A549 (cell line): ENCODE data around the gene SCNN1B. TPM values are rescaled to one million over a fixed set of nuclear protein-coding genes. Genes with fewer than 3 reads are reported as not detected.

ENCODE experiments used
- ATAC-seq, 2 experiments: fragments of 200-7000 bp in 1 of 2; fragments of >200 bp in 1 of 2; cut with Nextera tagmentation in 1 of 2; cut with Tn5 transposase in 1 of 2; 3 replicates each; pipeline versions ENCODE4 v1.8.0 to v1.9.1; 2018 to 2020; ENCODE audit warnings: mild to moderate bottlenecking in 1 of 2, moderate library complexity in 1 of 2
- CTCF ChIA-PET: fragments of 300-600 bp; sonication (Branson Sonifier 250); formaldehyde crosslinking; extraction: SDS; loops from one replicate; lab custom pipeline; 2021; ENCODE audit warnings: antibody characterized with exemption, inconsistent platforms; lab: Yijun Ruan, JAX
- POLR2A ChIA-PET: fragments of 350-600 bp; formaldehyde crosslinking; extraction: SDS; loops from one replicate; lab custom pipeline; 2021; ENCODE audit warnings: antibody characterized with exemption, inconsistent platforms; lab: Yijun Ruan, JAX
- DNase-seq, 2 experiments: peaks; one replicate each; pipeline versions ENCODE4 v3.0.0 to v3.0.0-alpha.2; 2011 to 2016; ENCODE audit warnings: low read depth in 1 of 2, low spot score in 1 of 2
- FAIRE-seq: peaks from 2 replicates; lab custom pipeline; 2011; peaks lifted over from hg19 to GRCh38; lab: Jason Lieb, UNC
- H3K27ac ChIP-seq, 2 experiments: fragments of >200 bp; sonication (Bioruptor Twin); formaldehyde crosslinking; 3 replicates each; pipeline ENCODE4 v1.5.1; 2016 to 2017
- H3K4me1 ChIP-seq: fragments of >200 bp; sonication (Bioruptor Twin); formaldehyde crosslinking; 3 replicates; pipeline ENCODE4 v1.6.1; 2016
- H3K4me2 ChIP-seq: fragments of >200 bp; sonication (Bioruptor Twin); formaldehyde crosslinking; 3 replicates; pipeline ENCODE4 v1.6.1; 2016
- H3K4me3 ChIP-seq: fragments of >200 bp; sonication (Bioruptor Twin); formaldehyde crosslinking; 3 replicates; pipeline ENCODE4 v1.5.1; 2016
- H3K9me3 ChIP-seq: fragments of >200 bp; sonication (Bioruptor Twin); formaldehyde crosslinking; 3 replicates; pipeline ENCODE4 v1.6.1; 2016
- CHD2 ChIP-seq: fragments of 150-350 bp; IDR thresholded peaks from 2 replicates; pipeline ENCODE4 v1.6.1; 2014; ENCODE audit warnings: low read length; ENCODE audit not compliant: partially characterized antibody
- E2F6 ChIP-seq: IDR thresholded peaks from 2 replicates; pipeline ENCODE4 v1.6.1; 2012; ENCODE audit warnings: low read depth, borderline replicate concordance
- EHF ChIP-seq: fragments of 250-450 bp; sonication (Bioruptor Pico); IDR thresholded peaks from 2 replicates; pipeline ENCODE4 v1.5.0; 2020; ENCODE audit warnings: mild to moderate bottlenecking
- EP300 ChIP-seq, 2 experiments: fragments of >200 bp; sonication (Bioruptor Twin); formaldehyde crosslinking; IDR thresholded peaks; 2 replicates in 1 of 2; 3 replicates in 1 of 2; pipeline ENCODE4 v1.6.1; 2016 to 2017
- ESRRA ChIP-seq: fragments of 150-350 bp; IDR thresholded peaks from 2 replicates; pipeline ENCODE4 v1.6.1; 2014; ENCODE audit warnings: mild to moderate bottlenecking, low read length, borderline replicate concordance
- FOXS1 ChIP-seq: fragments of 250-450 bp; sonication (Bioruptor Pico); IDR thresholded peaks from 2 replicates; pipeline ENCODE4 v1.5.0; 2020; ENCODE audit warnings: mild to moderate bottlenecking, moderate library complexity
- GATA3 ChIP-seq: IDR thresholded peaks from 2 replicates; pipeline ENCODE4 v1.6.1; 2012; ENCODE audit warnings: borderline replicate concordance
- HDAC2 ChIP-seq: fragments of 200-600 bp; sonication (generic); IDR thresholded peaks from 2 replicates; pipeline ENCODE4 v1.6.1; 2016
- HEYL ChIP-seq: fragments of 250-450 bp; sonication (Bioruptor Pico); IDR thresholded peaks from 2 replicates; pipeline ENCODE4 v1.8.0; 2021; ENCODE audit warnings: mild to moderate bottlenecking, moderate library complexity
- HMGXB4 ChIP-seq: fragments of 250-450 bp; sonication (Bioruptor Pico); IDR thresholded peaks from 2 replicates; pipeline ENCODE4 v1.5.0; 2021; ENCODE audit warnings: mild to moderate bottlenecking, moderate library complexity, borderline replicate concordance
- HOXB13 ChIP-seq: fragments of 250-450 bp; sonication (Bioruptor Pico); IDR thresholded peaks from 2 replicates; pipeline ENCODE4 v1.5.0; 2020; ENCODE audit warnings: low read depth, mild to moderate bottlenecking, moderate library complexity
- JUNB ChIP-seq: fragments of >200 bp; sonication (Bioruptor Twin); formaldehyde crosslinking; IDR thresholded peaks from 2 replicates; pipeline ENCODE4 v1.6.1; 2016
- KDM5A ChIP-seq: fragments of 200-600 bp; sonication (generic); IDR thresholded peaks from 2 replicates; pipeline ENCODE4 v1.6.1; 2016; ENCODE audit warnings: antibody characterized with exemption, mild to moderate bottlenecking
- MYC ChIP-seq: IDR thresholded peaks from 2 replicates; pipeline ENCODE4 v1.6.1; 2012; ENCODE audit warnings: mild to moderate bottlenecking, inconsistent platforms, low read length, improper control_type of control experiment, borderline replicate concordance
- NPAS2 ChIP-seq: fragments of 250-450 bp; sonication (Bioruptor Pico); IDR thresholded peaks from 2 replicates; pipeline ENCODE4 v1.8.0; 2022; ENCODE audit warnings: mild to moderate bottlenecking, moderate library complexity, borderline replicate concordance
- NR3C1 ChIP-seq: fragments of >200 bp; sonication (Bioruptor Twin); formaldehyde crosslinking; IDR thresholded peaks from 3 replicates; pipeline ENCODE4 v1.6.1; 2017
- PHF8 ChIP-seq: fragments of 200-600 bp; sonication (generic); IDR thresholded peaks from 2 replicates; pipeline ENCODE4 v1.6.1; 2016; ENCODE audit warnings: low read depth, mild to moderate bottlenecking, antibody characterized with exemption, moderate library complexity, borderline replicate concordance
- POLR2A ChIP-seq: IDR thresholded peaks from 2 replicates; pipeline ENCODE4 v1.6.1; 2012; ENCODE audit warnings: mild to moderate bottlenecking, low read length
- POLR2AphosphoS2 ChIP-seq: conservative IDR thresholded peaks from 2 replicates; pipeline ENCODE4 v1.6.1; 2012; ENCODE audit warnings: low read length, improper control_type of control experiment, inconsistent platforms
- RNF2 ChIP-seq: fragments of 200-600 bp; sonication (generic); IDR thresholded peaks from 2 replicates; pipeline ENCODE4 v1.6.1; 2016; ENCODE audit warnings: low read depth, mild to moderate bottlenecking, antibody characterized with exemption, moderate library complexity, borderline replicate concordance
- SREBF2 ChIP-seq: fragments of 450-650 bp; IDR thresholded peaks from 2 replicates; pipeline ENCODE4 v1.6.1; 2014; ENCODE audit warnings: mild to moderate bottlenecking, moderate library complexity
- TP53 ChIP-seq: fragments of 250-450 bp; sonication (Bioruptor Pico); IDR thresholded peaks from 2 replicates; pipeline ENCODE4 v1.5.0; 2021; ENCODE audit warnings: mild to moderate bottlenecking, moderate library complexity
- ZC3H11A ChIP-seq: fragments of 450-650 bp; IDR thresholded peaks from 2 replicates; pipeline ENCODE4 v1.6.1; 2014; ENCODE audit warnings: antibody characterized with exemption, mild to moderate bottlenecking
- ZNF302 ChIP-seq: fragments of 250-450 bp; sonication (Bioruptor Pico); IDR thresholded peaks from 2 replicates; pipeline ENCODE4 v1.9.0; 2021; ENCODE audit warnings: inconsistent platforms, mild to moderate bottlenecking, moderate library complexity
- ZSCAN20 ChIP-seq: fragments of 250-450 bp; sonication (Bioruptor Pico); IDR thresholded peaks from 2 replicates; pipeline ENCODE4 v1.8.0; 2022; ENCODE audit warnings: mild to moderate bottlenecking, moderate library complexity
- WGBS: methylation state at CpG from one replicate; pipeline ENCODE4 v1.1.6; 2017; ENCODE audit errors: missing lambda C conversion rate; 5-methylcytosine and 5-hydroxymethylcytosine counted together
- polyA plus RNA-seq, 4 experiments: library from polyadenylated mRNA; depleted of rRNA in 3 of 4; stranded (reverse); fragments of >200 nt; fragmentation: RNase III in 1 of 4; extraction: RNeasy Plus Mini Kit Qiagen cat#74134 plus additional on column Dnase treatment in 1 of 4; gene quantifications; 2 replicates in 3 of 4; 3 replicates in 1 of 4; pipeline ENCODE4 v1.2.3, GENCODE V29; 2011 to 2017
- TF ChIP-seq, protein P1 (sequence below): fragments of >200 bp; sonication (Bioruptor Twin); formaldehyde crosslinking; IDR thresholded peaks from 3 replicates; pipeline ENCODE4 v1.6.1; 2016
- TF ChIP-seq, protein P2 (sequence below): fragments of >200 bp; sonication (Bioruptor Twin); formaldehyde crosslinking; IDR thresholded peaks from 3 replicates; pipeline ENCODE4 v1.5.1; 2016

SCNN1B gene
- polyA plus RNA-seq, 2 of the 4 experiments (the other 2 are of a cell fraction), result 0.25 TPM; not detected in 1

GRCh38 chr16:23319861-23320615 is 17.9 kb downstream of the SCNN1B start:
- Histone ChIP-seq H3K4me2 (no peak overlapping the region), H3K4me1 (peaks cover 14% of the 10 kb centered on the region; the same call in 2 of the 3 replicates), H3K9me3 (no peaks in the 10 kb centered on the region), H3K4me3 (no peak overlapping the region), H3K27ac (no peak overlapping the region)
- POLR2A ChIA-PET, result no interaction called here
- no peak for DNase-seq
- no peak for ATAC-seq
- no peak for TF ChIP-seq MYC
- no peak for TF ChIP-seq ZSCAN20 (CRISPR knock-in tag)
- TF ChIP-seq ZNF302 (CRISPR knock-in tag), result no peak
- no peak for TF ChIP-seq EP300 (IDR thresholded peaks at IDR 0.05)
- no peak for TF ChIP-seq PHF8
- no peak for TF ChIP-seq NR3C1
- no peak for TF ChIP-seq JUNB
- no peak for TF ChIP-seq POLR2A
- no peak for TF ChIP-seq KDM5A
- TF ChIP-seq, protein P1, sequence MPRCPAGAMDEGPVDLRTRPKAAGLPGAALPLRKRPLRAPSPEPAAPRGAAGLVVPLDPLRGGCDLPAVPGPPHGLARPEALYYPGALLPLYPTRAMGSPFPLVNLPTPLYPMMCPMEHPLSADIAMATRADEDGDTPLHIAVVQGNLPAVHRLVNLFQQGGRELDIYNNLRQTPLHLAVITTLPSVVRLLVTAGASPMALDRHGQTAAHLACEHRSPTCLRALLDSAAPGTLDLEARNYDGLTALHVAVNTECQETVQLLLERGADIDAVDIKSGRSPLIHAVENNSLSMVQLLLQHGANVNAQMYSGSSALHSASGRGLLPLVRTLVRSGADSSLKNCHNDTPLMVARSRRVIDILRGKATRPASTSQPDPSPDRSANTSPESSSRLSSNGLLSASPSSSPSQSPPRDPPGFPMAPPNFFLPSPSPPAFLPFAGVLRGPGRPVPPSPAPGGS, result no peak
- no peak for TF ChIP-seq EHF (CRISPR knock-in tag)
- TF ChIP-seq POLR2AphosphoS2, result no peak
- TF ChIP-seq ESRRA, result no peak
- TF ChIP-seq HOXB13, result no peak
- no peak for TF ChIP-seq RNF2
- no peak for FAIRE-seq
- 85% methylated on average over 14 of the region's 15 CpGs for WGBS
- CTCF ChIA-PET, result interaction anchor here (0.8 to 1.3 kb wide), 2 partner anchors 18 to 34 kb away, joined by 3 read pairs; partner anchors contain the start of gene SCNN1B

DNA sequence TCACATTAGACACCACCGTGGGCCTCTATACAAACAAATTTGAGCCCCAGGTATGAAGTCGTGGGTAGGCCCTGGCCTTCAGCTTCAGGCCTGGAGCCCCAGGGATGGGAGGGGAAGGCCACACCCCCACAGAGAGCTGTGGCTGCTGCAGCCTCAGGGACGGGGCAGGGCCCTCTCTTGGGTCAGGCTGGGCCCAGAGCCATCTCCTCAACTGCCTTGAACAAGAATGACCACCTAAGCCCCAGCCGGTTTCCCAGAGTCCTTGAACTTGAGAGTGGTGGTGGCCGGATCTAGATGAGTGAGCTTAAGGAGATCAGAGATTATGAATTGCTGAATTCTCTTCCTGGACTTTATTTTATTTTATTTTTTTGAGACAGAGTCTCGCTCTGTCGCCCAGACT is 18.6 kb downstream of the SCNN1B start:
- no peak for ATAC-seq
- TF ChIP-seq NR3C1 (no peak), SREBF2 (no peak), POLR2AphosphoS2 (no peak), NPAS2 (CRISPR knock-in tag) (no peak), HEYL (CRISPR knock-in tag) (no peak), POLR2A (no peak), GATA3 (no peak), FOXS1 (CRISPR knock-in tag) (no peak)
- DNase-seq, result no peak
- H3K9me3 ChIP-seq, result no peaks in the 10 kb centered on the region
- ChIA-PET CTCF (interaction anchor here (0.8 to 1.3 kb wide), 2 partner anchors 19 to 35 kb away, joined by 3 read pairs; partner anchors contain the start of gene SCNN1B), POLR2A (no interaction called here)
- no peak overlapping the region for H3K27ac ChIP-seq
- no peak for FAIRE-seq
- WGBS, result 65% methylated on average over 7 of the region's 7 CpGs
- no peak overlapping the region for H3K4me3 ChIP-seq
- no peak overlapping the region for H3K4me2 ChIP-seq
- H3K4me1 ChIP-seq, result peaks cover 20% of the 10 kb centered on the region; the same call in 2 of the 3 replicates

DNA sequence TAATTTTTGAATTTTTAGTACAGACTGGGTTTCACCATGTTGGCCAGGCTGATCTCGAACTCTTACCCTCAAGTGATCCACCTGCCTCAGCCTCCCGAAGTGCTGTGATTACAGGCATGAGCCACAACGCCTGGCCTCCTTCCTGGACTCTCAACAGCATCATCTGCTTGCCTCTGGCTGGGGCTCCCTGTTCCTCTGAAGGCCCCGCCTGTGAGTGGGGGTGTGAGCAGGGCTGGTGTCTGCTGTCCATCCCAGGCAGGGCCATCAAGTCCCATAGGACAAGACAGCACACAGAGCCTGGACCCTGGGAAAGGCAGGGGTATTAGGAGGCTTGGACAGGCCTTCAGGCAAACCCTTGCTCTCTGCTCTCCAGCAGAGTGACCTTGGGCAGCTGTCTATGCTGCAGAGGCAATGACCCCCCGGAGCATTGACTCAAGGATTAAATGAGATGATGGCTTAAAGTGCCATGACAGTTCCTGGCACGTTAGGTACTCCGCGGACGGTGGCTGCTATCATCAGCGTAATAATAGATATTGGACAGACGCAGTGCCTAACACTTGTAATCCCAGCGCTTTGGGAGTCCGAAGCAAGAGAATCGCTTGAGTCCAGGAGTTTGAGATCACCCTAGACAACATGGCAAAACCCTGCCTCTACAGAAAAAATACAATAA is 19.2 kb downstream of the SCNN1B start:
- WGBS, result 82% methylated on average over 14 of the region's 14 CpGs
- ChIA-PET CTCF (interaction anchor here (1.3 kb wide), 1 partner anchor 20 kb away, joined by 3 read pairs; the partner anchor contains the start of gene SCNN1B), POLR2A (no interaction called here)
- FAIRE-seq (no peak), ATAC-seq (no peak), DNase-seq (no peak)
- Histone ChIP-seq H3K4me3 (no peak overlapping the region), H3K4me1 (peaks cover 25% of the 10 kb centered on the region; the same call in 2 of the 3 replicates), H3K9me3 (no peaks in the 10 kb centered on the region), H3K27ac (no peak overlapping the region), H3K4me2 (no peak overlapping the region)
- no peak for TF ChIP-seq NR3C1
- TF ChIP-seq HMGXB4 (CRISPR knock-in tag), result no peak
- no peak for TF ChIP-seq POLR2A
- no peak for TF ChIP-seq E2F6
- TF ChIP-seq ZC3H11A, result no peak
- no peak for TF ChIP-seq JUNB
- no peak for TF ChIP-seq HDAC2
- TF ChIP-seq CHD2, result no peak
- TF ChIP-seq TP53 (CRISPR knock-in tag), result no peak
- TF ChIP-seq, protein P2, sequence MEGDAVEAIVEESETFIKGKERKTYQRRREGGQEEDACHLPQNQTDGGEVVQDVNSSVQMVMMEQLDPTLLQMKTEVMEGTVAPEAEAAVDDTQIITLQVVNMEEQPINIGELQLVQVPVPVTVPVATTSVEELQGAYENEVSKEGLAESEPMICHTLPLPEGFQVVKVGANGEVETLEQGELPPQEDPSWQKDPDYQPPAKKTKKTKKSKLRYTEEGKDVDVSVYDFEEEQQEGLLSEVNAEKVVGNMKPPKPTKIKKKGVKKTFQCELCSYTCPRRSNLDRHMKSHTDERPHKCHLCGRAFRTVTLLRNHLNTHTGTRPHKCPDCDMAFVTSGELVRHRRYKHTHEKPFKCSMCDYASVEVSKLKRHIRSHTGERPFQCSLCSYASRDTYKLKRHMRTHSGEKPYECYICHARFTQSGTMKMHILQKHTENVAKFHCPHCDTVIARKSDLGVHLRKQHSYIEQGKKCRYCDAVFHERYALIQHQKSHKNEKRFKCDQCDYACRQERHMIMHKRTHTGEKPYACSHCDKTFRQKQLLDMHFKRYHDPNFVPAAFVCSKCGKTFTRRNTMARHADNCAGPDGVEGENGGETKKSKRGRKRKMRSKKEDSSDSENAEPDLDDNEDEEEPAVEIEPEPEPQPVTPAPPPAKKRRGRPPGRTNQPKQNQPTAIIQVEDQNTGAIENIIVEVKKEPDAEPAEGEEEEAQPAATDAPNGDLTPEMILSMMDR, result no peak
- no peak for TF ChIP-seq NPAS2 (CRISPR knock-in tag)
- TF ChIP-seq EHF (CRISPR knock-in tag), result no peak
- TF ChIP-seq RNF2, result no peak
